Fibroblast of skin of scalp (primary cell): Measurements from ENCODE around the gene PHOSPHO1.

Source experiments
- DNase-seq: peaks from one replicate; pipeline ENCODE4 v3.0.0-alpha.2; 2013

PHOSPHO1 gene

DNA sequence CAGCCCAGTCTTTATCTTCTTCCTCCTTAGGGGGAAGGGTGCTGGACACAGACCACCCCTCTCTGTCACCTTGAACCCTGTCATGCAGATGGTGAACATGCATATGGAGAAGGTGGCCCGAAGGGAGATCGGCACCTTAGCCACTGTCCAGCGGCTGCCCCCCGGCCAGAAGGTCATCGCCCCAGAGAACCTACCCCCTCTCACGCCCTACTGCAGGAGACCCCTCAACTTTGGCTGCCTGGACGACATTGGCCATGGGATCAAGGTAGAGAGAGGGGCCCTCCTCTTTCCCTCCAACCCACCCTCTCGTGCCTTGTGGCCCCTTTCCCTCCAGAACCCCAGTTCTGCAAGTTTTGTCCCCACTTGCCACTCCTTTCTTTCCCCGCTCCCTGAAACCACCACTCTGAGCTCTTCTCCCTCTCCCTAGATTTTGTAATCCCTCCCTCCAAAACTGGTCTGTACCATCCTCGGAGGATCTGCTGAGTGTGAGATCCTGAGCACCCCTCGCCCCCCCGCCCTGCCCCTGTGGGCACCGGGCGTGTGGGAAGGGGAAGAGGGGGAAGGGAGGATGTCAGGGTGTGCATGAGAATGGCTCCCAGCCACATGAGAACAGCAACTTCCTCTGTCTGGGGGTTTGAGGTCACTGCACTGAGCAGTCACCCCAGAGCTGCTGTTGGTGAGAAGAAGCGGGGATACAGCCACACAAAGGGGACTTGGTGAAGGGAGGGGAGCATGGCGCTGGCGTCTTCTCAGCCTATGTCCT lies 12.8 kb downstream of the PHOSPHO1 start:
- no peak for DNase-seq

DNA sequence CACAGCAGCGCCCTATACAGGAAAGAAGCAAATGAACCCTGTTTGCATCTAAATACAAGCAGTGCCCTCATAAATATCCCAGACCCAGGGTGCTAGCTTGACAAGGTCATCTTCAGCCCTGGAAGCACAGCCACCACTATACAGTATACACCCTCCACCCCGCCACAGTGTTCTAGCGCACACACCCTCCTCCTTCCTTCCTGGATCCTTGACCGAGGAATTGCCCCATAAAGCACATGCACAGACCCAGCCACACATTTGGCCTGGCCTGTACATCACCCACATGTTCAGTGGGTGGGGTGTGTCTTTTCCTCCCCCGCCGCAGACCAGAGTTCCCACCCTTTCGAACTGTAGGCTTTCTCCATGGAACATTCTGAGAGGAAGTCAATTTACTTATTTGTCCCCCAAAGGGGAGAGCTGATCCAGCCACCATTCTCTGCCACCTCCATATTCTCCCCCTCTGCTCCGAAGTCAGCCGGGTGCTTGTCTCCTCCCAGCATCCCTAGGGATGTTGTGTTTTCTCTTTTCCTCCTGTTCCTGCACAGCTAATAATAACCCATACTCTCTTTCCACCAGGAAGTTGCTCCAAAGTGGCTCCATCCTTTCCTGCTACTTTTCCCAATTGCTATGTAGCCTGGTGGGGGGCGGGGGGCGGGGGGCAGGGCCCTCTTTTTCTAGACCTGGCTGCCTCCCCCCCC lies 13.5 kb downstream of the PHOSPHO1 start:
- DNase-seq = no peak

DNA sequence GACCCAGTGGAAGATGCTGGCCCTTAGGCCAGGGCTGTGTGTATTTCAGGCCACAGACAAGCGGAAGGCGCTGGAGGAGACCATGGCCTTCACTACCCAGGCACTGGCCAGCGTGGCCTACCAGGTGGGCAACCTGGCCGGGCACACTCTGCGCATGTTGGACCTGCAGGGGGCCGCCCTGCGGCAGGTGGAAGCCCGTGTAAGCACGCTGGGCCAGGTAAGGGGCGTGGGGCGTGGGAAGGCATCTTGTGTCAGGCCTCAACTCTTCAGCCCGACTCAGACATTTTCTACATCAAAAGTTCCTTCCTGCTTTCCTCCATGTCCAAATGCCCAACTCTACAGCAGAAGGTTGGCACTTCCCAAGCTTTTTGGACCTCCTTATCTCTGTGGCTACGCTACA lies 14.1 kb downstream of the PHOSPHO1 start:
- DNase-seq = no peak

DNA sequence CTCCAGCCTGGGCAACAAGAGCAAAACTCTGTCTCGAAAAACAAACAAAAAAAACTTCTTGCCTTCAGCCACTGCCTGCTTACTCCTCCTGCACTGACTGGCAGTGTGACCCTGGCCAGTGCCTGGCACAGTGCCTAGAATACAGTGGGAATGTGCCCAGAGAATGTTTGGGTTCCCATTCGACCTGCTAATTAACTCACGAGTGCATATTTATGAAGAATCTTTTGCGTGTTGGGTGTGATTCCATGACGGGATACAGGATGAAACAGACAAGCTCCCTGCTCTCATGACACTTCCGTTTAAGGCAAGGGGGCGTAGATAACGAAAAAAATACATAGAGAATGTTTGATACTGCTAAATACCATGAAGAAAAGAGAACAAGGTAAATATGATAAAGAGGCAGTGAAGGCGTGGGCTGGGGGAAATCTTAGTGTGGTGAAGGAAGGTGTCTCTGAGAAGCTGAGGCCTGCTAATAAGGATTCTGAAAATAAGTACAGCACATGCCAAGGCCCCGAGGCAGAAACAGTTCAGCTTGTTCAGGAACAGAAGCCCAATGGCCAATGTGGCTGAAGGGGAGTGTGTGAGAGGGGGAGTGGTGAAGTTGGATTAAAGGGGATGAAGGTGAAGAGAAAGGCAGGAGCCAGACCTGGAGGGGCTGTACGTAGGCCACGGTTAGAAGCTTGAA lies 15.8 kb downstream of the PHOSPHO1 start:
- DNase-seq = no peak

DNA sequence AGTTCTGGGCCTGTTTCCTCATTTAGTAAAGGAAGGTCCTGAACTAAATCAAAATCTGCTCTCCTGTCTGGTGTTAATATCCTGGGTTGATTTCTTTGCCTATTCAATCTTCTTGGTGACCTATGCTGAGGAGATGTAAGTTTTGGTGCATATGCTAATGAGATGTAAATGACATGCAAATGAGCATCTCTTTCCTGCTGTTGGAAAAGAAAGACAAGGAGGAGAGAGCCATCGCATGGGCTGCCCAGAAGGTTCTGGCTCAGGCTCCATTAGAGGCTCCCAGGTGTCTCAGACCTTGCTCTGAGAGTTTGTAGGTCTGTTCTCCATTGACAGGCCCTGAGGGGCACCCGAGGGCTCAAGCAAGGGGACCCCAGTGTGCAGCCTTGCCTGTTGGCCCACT lies 16.7 kb downstream of the PHOSPHO1 start:
- DNase-seq = no peak

DNA sequence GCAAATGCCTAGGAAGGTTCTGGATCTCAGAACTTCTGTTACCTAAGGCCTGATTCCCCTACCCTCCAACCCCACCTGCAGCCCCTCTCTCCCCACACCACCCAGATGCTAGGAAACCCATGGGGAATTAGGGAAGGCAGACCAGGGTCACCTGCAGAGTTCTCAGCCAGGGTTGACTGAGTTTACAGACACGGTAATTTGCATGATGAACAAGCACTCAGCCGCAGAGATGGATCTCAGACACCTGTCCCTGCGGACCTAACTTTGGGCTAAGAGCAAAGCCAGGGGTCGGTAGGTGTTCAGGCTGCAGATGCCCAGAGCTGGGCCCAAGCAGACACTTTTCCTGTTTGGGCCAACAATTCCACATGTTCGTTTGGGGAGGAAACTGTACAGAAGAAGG lies 17.2 kb downstream of the PHOSPHO1 start:
- no peak for DNase-seq

DNA sequence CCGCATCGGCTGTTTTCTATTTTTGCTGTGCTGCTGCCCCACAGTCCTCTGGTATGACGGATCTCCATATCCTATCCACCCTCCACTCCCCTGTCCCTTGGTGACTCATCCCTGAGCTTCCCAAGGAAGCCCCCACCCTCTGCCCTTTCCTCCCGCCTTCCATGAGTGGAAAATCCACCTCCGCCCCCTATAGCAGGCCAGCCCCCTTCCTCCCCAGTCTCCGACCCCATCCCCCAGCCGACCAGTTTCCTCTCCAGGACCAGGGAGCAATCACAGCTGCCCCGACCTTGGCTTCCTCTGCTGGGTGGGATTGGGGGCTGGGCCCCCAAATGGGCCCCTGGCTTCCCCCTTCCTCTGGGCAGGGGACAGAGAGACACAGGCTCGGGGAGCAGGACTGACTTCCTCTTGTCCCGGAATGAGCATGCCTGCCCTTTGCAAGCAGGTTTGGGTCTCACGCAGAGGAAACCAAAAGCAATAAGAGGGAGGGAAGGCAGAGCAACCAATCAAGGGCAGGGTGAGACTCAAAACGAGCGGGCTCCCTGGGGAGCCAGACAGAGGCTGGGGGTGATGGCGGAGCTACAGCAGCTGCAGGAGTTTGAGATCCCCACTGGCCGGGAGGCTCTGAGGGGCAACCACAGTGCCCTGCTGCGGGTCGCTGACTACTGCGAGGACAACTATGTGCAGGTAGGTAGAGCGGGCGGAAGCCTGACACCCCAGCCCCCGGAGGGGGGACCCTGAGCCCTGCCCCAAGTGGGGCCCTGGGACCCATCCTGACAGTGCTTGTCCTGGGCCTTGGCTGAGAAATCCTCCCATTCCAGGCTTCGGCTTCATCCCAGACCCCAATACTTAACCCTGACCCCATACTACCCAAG lies 20.2 kb downstream of the PHOSPHO1 start, which contains the start of the genes ABI3 and GNGT2:
Gene ABI3 (plus strand): TSS at position 550 of the 872 bp plus-strand sequence. CDS start 18 bp downstream, at position 568.
Gene GNGT2 (minus strand): TSS at position 417 of the 872 bp plus-strand sequence. CDS start 3,152 bp downstream, outside the sequence.
- DNase-seq = peak; percentile 66

DNA sequence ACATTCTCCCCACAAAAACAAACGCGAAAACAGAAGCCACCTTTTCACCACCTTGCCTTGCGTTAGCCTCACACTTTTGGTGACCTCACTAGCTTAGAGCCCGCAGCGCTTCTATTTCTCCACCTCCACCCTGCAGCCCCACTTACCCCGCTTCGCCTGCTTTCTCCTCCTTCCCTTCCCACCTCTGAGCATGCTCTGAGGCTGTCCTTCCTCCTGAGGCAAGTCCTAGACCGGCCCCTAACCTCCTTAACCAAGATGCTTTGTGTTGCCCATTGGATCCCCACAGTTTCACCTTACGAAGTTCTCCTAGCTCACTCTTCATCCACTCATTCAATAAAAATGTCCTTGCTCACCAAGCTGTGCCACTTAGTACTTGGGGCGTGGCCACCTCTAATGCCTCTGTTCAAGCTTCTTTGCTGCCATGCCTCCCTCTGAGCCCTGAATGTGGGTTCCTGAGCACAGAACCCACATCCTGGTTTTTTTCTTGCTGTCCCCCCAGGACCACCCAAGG lies 21.5 kb downstream of the PHOSPHO1 start:
- no peak for DNase-seq

DNA sequence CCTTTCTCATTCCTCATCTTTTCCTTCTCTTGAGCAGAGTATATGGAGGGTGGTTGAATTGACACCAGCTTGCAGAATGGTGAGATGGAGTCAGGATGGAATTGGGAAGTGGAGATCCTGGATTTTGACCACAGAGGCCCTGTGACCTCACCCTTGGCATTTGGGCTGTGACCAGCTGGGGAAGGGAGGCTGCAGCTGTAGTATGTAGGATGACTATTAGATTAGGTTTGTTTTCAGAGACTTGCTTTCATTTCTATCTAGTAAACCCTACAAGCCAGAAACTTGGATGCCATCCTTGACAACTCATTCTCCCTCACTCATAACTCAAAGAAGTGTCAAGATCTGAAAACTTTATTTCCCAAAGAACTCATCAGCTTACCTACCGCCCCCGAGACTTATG lies 26.1 kb downstream of the PHOSPHO1 start:
- DNase-seq = no peak

DNA sequence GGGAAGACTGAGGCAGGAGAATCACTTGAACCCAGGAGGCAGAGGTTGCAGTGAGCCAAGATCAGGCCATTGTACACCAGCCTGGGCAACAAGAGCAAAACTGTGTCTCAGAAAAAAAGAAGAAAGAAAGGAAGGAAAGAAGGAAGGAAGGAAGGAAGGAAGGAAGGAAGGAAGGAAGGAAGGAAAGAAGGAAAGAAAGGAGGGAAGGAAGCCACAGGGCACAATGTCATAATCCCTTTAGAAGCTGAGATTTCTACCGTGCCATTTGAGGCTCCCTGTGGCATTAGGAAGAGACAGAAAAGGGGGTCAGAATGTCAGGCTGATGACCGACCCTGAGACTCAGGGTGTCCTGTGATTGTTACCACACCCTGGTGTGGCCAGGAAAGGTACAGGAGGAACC lies 26.8 kb downstream of the PHOSPHO1 start:
- DNase-seq = no peak

DNA sequence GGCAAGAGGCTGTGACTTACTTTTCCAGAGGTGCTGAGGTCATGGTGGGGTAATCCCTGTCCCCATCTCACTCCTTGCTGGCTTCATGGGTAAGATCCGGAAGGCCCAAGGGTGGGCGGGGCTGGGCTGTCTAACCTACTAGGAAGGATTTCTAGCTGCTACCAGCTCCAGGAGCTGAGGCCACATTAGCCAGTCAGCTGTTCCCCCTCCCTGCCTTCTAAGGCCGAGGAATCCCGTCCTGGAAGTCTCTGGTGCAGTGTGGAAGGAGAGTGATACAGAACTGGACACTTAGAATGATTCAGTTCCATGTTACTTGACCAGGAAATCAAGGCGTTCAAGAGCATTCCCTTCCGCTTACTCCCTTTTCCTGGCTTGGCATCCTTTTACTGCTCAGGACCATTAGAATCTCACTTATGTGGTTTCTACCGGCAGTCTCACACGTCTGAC lies 29.1 kb downstream of the PHOSPHO1 start:
- peak; percentile 27 for DNase-seq

DNA sequence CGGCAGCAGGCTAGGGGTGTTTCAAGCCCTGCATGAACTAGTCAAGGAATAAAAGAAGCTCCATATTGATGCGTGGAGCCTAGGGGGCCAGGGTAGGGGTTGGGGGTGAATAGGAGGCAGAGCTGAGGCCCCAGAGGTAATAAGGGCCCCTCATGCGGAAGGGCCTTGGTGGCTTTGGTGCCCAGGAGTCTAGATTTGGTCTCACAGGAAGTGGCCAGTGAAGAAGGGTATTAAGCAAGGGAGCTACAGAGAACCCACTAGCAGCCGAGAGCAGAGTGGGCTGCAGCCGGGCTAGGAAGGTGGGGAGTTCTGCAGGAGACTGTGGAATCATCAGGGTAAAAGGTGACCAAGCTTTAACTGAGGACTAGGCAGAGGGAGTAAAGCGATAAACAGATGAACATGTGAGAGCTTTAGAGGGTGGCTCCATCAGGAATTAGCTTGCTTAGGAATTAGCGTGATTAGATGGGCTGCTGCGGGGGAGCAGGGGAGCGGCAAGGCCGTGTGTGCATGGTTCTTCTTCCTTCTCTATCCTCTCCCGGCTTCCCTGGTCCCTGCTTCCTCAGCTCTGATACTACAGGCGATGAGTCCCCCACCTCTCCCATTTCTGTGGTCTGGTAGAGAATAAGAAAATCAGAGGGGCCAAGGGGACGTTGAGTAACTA lies 30.0 kb downstream of the PHOSPHO1 start:
- no peak for DNase-seq

DNA sequence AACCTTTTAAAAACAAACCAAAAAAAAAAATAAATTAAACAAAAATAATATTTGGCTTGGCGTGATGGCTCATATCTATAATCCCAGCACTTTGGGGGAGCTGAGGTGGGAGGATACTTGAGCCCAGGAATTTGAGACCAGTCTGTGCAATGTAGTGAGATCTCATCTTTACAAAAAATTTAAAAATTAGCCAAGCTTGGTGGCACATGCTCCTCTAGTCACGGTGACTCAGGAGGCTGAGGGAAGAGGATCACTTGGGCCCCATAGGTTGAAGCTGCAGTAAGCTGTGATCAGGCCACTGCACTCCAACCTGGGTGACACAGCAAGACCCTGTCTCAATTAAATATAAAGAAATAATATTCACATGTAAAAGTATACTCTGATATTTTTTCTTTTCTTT lies 32.4 kb downstream of the PHOSPHO1 start:
- DNase-seq = no peak

DNA sequence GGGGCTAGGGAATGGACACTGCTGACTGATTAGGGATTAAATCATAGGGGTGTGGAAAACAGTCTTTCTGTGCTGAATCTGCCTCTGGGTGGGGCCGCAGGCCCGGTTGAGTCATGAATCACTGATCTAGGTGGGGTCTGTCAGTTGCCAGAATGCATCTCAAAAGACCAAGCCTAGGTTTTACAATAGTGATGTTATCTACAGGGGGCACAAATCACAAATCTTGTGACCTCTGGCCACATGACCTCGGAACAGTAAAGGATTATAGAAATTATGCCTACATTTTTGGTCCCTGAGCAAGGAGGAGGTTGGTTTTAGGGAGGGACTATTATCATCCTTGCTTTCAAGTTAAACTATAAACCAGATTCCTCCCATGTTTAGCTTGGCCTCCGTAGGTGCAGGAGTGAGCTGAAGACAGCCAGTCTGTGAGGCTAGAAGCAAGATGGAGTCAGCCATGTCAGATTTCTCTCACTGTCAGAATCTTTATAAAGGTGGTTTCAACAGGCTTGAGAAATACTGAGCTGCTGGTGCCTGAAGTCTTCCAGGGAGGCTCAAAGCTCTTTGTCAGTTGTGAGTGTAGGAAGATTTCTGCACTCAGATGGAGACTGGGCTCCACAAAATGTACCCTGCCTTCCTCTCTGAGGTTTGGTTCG lies 33.1 kb downstream of the PHOSPHO1 start:
- DNase-seq = no peak

DNA sequence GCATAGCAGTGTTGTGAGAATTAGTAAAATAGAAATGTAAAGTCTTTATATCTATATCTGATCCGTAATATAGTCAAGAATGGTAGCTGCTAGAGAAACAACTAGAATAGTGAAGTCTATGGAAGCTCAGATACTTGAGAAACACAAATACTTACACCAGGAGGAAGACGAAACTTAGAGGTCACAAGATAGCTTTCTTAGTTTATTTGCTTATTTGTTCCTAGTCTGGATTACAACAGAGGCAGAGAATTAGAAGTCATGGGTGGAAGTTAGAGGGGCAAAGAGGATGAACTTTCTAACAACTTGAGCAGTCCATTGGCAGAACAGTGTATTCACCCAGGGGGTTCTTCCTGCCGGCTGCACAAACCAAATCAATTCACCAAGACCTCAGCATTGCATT lies 34.1 kb downstream of the PHOSPHO1 start:
- no peak for DNase-seq

DNA sequence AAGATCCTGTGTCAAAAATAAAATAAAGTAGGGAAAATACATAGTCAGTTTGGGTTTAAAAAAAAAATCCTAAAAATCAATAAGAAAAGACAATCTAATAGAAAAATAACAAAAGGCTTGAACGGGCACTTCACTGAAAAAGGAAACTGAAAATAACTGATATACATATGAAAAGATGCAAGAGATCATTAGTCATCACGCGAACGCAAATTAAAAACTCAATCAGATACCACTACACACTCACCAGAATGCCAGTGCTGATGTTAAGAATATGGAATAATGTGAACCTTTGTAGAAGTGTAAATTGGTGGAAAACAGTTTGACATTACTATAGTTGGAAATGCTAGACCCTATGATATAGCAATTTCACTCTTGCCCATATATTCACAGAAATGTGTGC lies 34.8 kb downstream of the PHOSPHO1 start:
- DNase-seq = no peak

DNA sequence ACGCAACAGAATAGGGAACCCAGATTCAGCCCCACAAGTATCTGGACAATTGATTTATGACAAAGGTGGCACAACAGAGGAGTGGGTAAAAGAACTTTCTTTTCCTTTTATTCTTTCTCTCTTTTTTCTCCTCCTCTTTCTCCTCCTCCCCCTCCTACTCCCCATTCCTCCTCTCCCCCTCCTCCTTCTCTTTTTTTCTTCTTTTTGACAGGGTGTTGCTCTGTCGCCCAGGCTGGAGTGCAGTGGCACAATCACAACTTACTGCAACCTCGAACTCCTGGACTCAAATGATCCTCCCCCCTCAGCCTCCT lies 36.3 kb downstream of the PHOSPHO1 start:
- DNase-seq = no peak

DNA sequence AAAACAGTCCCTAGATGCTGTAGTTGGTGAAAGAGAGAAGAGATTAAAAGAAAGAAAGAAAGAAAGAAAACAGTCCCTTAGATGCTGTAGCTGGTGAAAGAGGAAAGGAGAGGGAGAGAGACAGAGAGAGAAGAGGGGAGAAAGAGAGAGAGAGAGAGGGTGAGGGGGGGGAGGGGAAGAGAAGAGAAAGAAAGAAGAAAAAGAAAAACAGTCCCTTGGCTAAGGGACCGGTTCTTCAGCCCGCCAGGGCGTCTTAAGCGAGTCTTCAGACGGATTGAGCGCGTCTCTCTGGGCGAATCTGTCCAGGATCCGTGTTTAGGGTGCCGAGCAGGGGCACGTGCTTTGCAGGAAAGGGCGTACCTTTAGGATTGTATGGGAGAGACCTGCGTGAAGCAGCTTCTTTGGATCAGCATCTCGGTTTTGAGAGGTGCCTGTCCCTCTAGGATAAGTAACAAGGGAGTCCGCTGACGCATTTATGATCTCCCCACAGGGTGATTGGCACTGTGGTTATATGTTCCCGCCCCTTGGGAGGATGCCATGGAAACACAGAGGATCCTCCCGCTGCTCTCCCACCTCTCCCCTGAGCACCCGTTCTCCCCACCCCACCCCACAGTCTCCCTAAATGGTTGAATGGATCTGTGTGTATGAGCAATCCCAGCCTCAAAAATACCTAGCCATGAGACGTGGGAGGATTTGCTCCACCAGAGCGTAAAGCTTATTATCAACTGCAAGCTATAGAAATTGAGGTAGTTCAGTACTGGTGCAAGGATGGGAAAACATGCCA lies 36.9 kb downstream of the PHOSPHO1 start:
- peak; percentile 59 for DNase-seq

DNA sequence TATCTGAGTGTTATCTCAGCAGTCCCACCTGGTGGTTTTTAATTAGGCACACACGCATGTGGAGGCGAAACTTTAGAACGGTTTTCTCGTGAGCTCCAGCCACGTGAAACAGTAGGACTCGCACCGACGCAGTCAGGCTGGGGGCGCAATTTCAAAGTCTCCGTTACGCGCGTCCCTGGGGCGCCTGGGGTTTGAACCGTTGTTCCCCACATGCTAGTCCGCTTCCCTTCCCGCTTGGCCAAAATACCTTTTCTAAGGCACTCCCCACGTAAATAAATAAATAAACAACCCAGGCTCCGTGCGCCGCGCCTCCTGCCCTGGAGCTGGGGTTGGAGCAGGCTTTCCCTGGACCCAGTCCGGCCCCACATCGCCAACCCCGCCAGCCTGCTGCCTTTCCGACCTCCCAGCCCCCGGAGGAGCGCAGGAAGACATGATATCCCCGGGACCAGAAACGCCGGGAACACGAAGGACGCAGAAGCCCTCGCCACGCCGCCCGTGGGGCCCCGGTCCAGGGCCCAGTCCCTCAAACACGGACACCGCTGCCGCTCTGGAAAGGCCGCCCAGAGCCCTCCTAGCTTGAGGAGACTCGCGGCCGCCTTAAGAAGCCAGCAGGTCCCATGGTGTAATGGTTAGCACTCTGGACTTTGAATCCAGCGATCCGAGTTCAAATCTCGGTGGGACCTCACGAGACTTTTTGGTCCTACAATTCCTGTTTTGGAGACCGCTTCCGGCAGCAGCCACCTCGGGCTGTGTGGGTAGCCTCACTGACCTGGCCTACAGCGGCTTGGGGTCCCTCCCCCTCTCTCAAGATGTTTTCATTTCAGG lies 38.5 kb downstream of the PHOSPHO1 start:
- DNase-seq = peak; percentile 83
